GM19025 (cell line): Measurements from ENCODE around the gene FETUB.

ENCODE experiments used
- ATAC-seq: cut with Tn5 transposase; IDR thresholded peaks from one replicate; pipeline ENCODE4 v1.9.1; 2021; ENCODE audit warnings: mild to moderate bottlenecking, low read depth, moderate library complexity; ENCODE audit not compliant: unreplicated experiment

FETUB gene

GRCh38 chr3:186612721-186613636 is 27.2 kb upstream of the FETUB start, which contains the start of gene AHSG:
Gene AHSG (plus strand): TSS chr3:186613060. CDS start chr3:186613142, 82 bp downstream.
- ATAC-seq = no peak

GRCh38 chr3:186613637-186614265 is 26.4 kb upstream of the FETUB start:
- no peak for ATAC-seq

- ATAC-seq = no peak
Observed at GRCh38 chr3:186614266-186614596, 26.0 kb upstream of the FETUB start.

- no peak for ATAC-seq
Observed at GRCh38 chr3:186614597-186615483, 25.4 kb upstream of the FETUB start.

GRCh38 chr3:186616299-186616617 is 23.9 kb upstream of the FETUB start:
- no peak for ATAC-seq

GRCh38 chr3:186617036-186617946 is 22.9 kb upstream of the FETUB start:
- peak; percentile 94 for ATAC-seq

GRCh38 chr3:186618318-186618938 is 21.8 kb upstream of the FETUB start:
- ATAC-seq = no peak

- ATAC-seq = no peak
Observed at GRCh38 chr3:186619787-186620212, 20.4 kb upstream of the FETUB start.

GRCh38 chr3:186620213-186621092 is 19.7 kb upstream of the FETUB start:
- no peak for ATAC-seq

GRCh38 chr3:186621894-186622650 is 18.1 kb upstream of the FETUB start:
- no peak for ATAC-seq

- no peak for ATAC-seq
Observed at GRCh38 chr3:186622651-186623310, 17.4 kb upstream of the FETUB start.

GRCh38 chr3:186624598-186624997 is 15.6 kb upstream of the FETUB start:
- no peak for ATAC-seq

GRCh38 chr3:186625600-186626042 is 14.6 kb upstream of the FETUB start:
- ATAC-seq = no peak

GRCh38 chr3:186626254-186626847 is 13.8 kb upstream of the FETUB start:
- ATAC-seq = no peak

- no peak for ATAC-seq
Observed at GRCh38 chr3:186627852-186628414, 12.3 kb upstream of the FETUB start.

- ATAC-seq = no peak
Observed at GRCh38 chr3:186628756-186629155, 11.4 kb upstream of the FETUB start.
